Neural cell (in vitro differentiated cells): ENCODE data around the gene ACTR3C. TPM values are rescaled to one million over a fixed set of nuclear protein-coding genes. Genes with fewer than 3 reads are reported as not detected.

Experiments used
- H2AFZ ChIP-seq: fragments of 200-600, 300-800 bp; sonication (generic), shearing (Covaris generic); 2 replicates; pipeline ENCODE4 v1.6.0; 2014; ENCODE audit warnings: low read depth, mild to moderate bottlenecking, antibody characterized with exemption, low read length, moderate library complexity
- H3F3A ChIP-seq: fragments of 200-600 bp; shearing (Covaris generic); 2 replicates; pipeline ENCODE4 v1.6.1; 2016; ENCODE audit warnings: mild to moderate bottlenecking, moderate library complexity, mixed read lengths, antibody characterized with exemption, low read length; ENCODE audit not compliant: insufficient read depth, poor library complexity, severe bottlenecking
- H3K27ac ChIP-seq: fragments of 200-600, 300-800 bp; sonication (generic), shearing (Covaris generic); 2 replicates; pipeline ENCODE4 v1.5.1; 2014; ENCODE audit warnings: mild to moderate bottlenecking, low read length, moderate library complexity
- H3K27me3 ChIP-seq: fragments of 300-800, 200-600 bp; sonication (generic), shearing (Covaris generic); 2 replicates; pipeline ENCODE4 v1.6.0; 2014; ENCODE audit warnings: mild to moderate bottlenecking, low read depth, low read length, moderate library complexity; ENCODE audit not compliant: insufficient read depth
- H3K36me3 ChIP-seq: fragments of 300-800, 200-600 bp; sonication (generic), shearing (Covaris generic); 2 replicates; pipeline ENCODE4 v1.5.1; 2014; ENCODE audit warnings: mild to moderate bottlenecking, antibody characterized with exemption, low read length, moderate library complexity; ENCODE audit not compliant: insufficient read depth
- H3K4me2 ChIP-seq: fragments of 300-800, 200-600 bp; sonication (generic), shearing (Covaris generic); 2 replicates; pipeline ENCODE4 v1.6.0; 2014; ENCODE audit warnings: mild to moderate bottlenecking, low read length
- H3K4me3 ChIP-seq: fragments of 300-800, 200-600 bp; sonication (generic), shearing (Covaris generic); 2 replicates; pipeline ENCODE4 v1.5.1; 2014; ENCODE audit warnings: mild to moderate bottlenecking, low read length, moderate library complexity
- H3K79me2 ChIP-seq: fragments of 200-600 bp; shearing (Covaris generic); replicated peaks from 2 replicates; pipeline ENCODE4 v1.6.0; 2014; ENCODE audit warnings: mild to moderate bottlenecking, low read length, moderate library complexity; ENCODE audit not compliant: insufficient read depth
- H3K9ac ChIP-seq: fragments of 300-800, 200-600 bp; sonication (generic), shearing (Covaris generic); 2 replicates; pipeline ENCODE4 v1.6.1; 2016; ENCODE audit warnings: mild to moderate bottlenecking, low read length, mixed read lengths
- H3K9me2 ChIP-seq: fragments of 200-600 bp; shearing (Covaris generic); 2 replicates; pipeline ENCODE4 v1.6.1; 2016; ENCODE audit warnings: mild to moderate bottlenecking, low read length, mixed read lengths; ENCODE audit not compliant: insufficient read depth
- H3K9me3 ChIP-seq: fragments of 200-600, 300-800 bp; sonication (generic), shearing (Covaris generic); 2 replicates; pipeline ENCODE4 v1.6.1; 2016; ENCODE audit warnings: mild to moderate bottlenecking, mixed run types, low read length, moderate library complexity, mixed read lengths
- H4K20me1 ChIP-seq: fragments of 200-600 bp; shearing (Covaris generic); 2 replicates; pipeline ENCODE4 v1.6.1; 2016; ENCODE audit warnings: mild to moderate bottlenecking, mixed run types; ENCODE audit not compliant: insufficient read depth
- EP300 ChIP-seq: fragments of 450-650 bp; conservative IDR thresholded peaks from 2 replicates; pipeline ENCODE4 v1.6.1; 2014; ENCODE audit warnings: antibody characterized with exemption, mild to moderate bottlenecking, moderate library complexity; ENCODE audit not compliant: poor library complexity, severe bottlenecking
- EZH2 ChIP-seq: fragments of 200-600, 300-800 bp; shearing (Covaris generic), sonication (generic); IDR thresholded peaks from 2 replicates; pipeline ENCODE4 v1.6.1; 2014; ENCODE audit warnings: antibody characterized with exemption, low read length, borderline replicate concordance, mild to moderate bottlenecking; ENCODE audit not compliant: insufficient read depth, poor library complexity, severe bottlenecking
- MXI1 ChIP-seq: fragments of 450-650 bp; conservative IDR thresholded peaks from 2 replicates; pipeline ENCODE4 v1.6.1; 2014; ENCODE audit warnings: antibody characterized with exemption, mild to moderate bottlenecking; ENCODE audit not compliant: poor library complexity, severe bottlenecking
- POLR2AphosphoS5 ChIP-seq: IDR thresholded peaks from 2 replicates; pipeline ENCODE4 v1.6.1; 2012
- RAD21 ChIP-seq: fragments of 450-650 bp; conservative IDR thresholded peaks from 2 replicates; pipeline ENCODE4 v1.6.1; 2014; ENCODE audit warnings: antibody characterized with exemption, mild to moderate bottlenecking, moderate library complexity
- SMC3 ChIP-seq: fragments of 450-650 bp; conservative IDR thresholded peaks from 2 replicates; pipeline ENCODE4 v1.6.1; 2014; ENCODE audit warnings: antibody characterized with exemption, mild to moderate bottlenecking, moderate library complexity; ENCODE audit not compliant: poor library complexity
- TAF1 ChIP-seq: IDR thresholded peaks from 2 replicates; pipeline ENCODE4 v1.6.1; 2012; ENCODE audit warnings: low read depth
- polyA plus RNA-seq: library from polyadenylated mRNA; depleted of rRNA; stranded (reverse); fragments of >200 nt; gene quantifications from 2 replicates; pipeline ENCODE4 v1.2.3, GENCODE V29; 2014
- TF ChIP-seq, protein P1 (sequence below): fragments of 450-650 bp; IDR thresholded peaks from 2 replicates; pipeline ENCODE4 v1.5.1; 2014; ENCODE audit warnings: antibody characterized with exemption, mild to moderate bottlenecking, moderate library complexity; ENCODE audit not compliant: poor library complexity, severe bottlenecking
- TF ChIP-seq, protein P2 (sequence below): IDR thresholded peaks from 2 replicates; pipeline ENCODE4 v1.6.1; 2012; ENCODE audit warnings: borderline replicate concordance

ACTR3C gene
- polyA plus RNA-seq, 1 donor from 2014 or later = not detected

DNA sequence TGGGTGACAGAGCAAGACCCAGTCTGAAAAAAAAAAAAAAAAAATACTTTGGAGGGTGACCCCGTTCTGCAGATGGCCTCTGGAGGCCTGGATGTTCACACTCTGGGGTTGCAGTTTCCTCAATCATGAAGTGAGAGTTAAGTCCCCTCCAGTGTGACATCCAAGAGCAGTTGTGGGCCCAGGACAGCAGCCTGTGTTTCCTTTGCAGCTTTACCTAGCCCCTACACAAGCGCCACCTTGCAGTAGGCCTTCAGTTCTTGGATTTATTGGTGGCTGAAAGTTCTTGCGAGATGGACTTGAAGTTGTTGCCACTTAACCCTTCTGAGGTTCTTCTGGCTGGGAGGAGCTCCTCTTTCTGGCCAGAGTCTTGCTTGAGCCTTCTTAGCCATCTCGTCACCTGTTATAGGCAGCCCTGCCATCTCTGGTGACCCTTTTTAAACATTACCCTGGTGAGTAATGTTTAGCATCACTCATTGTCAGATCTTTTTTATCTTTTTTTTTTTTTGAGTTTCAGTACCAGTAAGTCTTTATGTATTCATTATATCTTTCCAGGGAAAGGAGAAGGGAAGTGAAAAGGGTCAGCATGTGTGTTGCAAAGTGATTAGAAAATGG lies 3.4 kb upstream of the ACTR3C start:
- Histone ChIP-seq H3K27ac (no peak overlapping the region), H4K20me1 (no peaks in the 10 kb centered on the region), H3K9me2 (no peaks in the 10 kb centered on the region), H3F3A (no peaks in the 10 kb centered on the region), H3K4me2 (no peak overlapping the region), H3K27me3 (no peaks in the 10 kb centered on the region), H3K79me2 (no peaks in the 10 kb centered on the region), H3K9me3 (no peaks in the 10 kb centered on the region), H3K4me3 (no peak overlapping the region), H2AFZ (no peak overlapping the region), H3K36me3 (no peaks in the 10 kb centered on the region), H3K9ac (no peak overlapping the region)
- TF ChIP-seq SMC3 (no peak), TAF1 (no peak), POLR2AphosphoS5 (no peak), EP300 (no peak), RAD21 (no peak), MXI1 (no peak), EZH2 (no peak)
- TF ChIP-seq, protein P1, sequence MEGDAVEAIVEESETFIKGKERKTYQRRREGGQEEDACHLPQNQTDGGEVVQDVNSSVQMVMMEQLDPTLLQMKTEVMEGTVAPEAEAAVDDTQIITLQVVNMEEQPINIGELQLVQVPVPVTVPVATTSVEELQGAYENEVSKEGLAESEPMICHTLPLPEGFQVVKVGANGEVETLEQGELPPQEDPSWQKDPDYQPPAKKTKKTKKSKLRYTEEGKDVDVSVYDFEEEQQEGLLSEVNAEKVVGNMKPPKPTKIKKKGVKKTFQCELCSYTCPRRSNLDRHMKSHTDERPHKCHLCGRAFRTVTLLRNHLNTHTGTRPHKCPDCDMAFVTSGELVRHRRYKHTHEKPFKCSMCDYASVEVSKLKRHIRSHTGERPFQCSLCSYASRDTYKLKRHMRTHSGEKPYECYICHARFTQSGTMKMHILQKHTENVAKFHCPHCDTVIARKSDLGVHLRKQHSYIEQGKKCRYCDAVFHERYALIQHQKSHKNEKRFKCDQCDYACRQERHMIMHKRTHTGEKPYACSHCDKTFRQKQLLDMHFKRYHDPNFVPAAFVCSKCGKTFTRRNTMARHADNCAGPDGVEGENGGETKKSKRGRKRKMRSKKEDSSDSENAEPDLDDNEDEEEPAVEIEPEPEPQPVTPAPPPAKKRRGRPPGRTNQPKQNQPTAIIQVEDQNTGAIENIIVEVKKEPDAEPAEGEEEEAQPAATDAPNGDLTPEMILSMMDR = no peak
- TF ChIP-seq, protein P2, sequence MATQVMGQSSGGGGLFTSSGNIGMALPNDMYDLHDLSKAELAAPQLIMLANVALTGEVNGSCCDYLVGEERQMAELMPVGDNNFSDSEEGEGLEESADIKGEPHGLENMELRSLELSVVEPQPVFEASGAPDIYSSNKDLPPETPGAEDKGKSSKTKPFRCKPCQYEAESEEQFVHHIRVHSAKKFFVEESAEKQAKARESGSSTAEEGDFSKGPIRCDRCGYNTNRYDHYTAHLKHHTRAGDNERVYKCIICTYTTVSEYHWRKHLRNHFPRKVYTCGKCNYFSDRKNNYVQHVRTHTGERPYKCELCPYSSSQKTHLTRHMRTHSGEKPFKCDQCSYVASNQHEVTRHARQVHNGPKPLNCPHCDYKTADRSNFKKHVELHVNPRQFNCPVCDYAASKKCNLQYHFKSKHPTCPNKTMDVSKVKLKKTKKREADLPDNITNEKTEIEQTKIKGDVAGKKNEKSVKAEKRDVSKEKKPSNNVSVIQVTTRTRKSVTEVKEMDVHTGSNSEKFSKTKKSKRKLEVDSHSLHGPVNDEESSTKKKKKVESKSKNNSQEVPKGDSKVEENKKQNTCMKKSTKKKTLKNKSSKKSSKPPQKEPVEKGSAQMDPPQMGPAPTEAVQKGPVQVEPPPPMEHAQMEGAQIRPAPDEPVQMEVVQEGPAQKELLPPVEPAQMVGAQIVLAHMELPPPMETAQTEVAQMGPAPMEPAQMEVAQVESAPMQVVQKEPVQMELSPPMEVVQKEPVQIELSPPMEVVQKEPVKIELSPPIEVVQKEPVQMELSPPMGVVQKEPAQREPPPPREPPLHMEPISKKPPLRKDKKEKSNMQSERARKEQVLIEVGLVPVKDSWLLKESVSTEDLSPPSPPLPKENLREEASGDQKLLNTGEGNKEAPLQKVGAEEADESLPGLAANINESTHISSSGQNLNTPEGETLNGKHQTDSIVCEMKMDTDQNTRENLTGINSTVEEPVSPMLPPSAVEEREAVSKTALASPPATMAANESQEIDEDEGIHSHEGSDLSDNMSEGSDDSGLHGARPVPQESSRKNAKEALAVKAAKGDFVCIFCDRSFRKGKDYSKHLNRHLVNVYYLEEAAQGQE = no peak

DNA sequence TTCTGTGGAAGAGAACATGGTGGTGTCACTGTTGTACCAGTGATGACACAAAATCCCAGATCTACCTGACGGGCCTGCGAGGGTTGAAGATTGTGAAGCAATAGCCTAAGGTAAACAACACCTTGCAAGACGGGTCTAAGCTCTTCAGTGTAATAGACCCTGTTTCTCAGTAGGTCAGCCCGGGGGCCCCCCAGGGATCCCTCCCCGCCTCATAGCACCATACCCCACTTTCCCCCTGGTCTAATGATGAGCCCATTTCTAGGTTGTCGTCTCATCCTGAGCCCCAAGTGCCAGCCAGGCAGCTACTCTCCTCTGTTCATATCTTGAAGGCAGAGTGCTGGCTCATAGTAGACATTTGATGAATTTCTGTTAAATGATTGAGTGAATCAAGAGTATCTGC lies 2.6 kb upstream of the ACTR3C start:
- H3K36me3 ChIP-seq = no peaks in the 10 kb centered on the region
- no peak overlapping the region for H3K4me2 ChIP-seq
- no peaks in the 10 kb centered on the region for H3K27me3 ChIP-seq
- H3F3A ChIP-seq = no peaks in the 10 kb centered on the region
- no peaks in the 10 kb centered on the region for H3K9me3 ChIP-seq
- H4K20me1 ChIP-seq = no peaks in the 10 kb centered on the region
- H3K9me2 ChIP-seq = no peaks in the 10 kb centered on the region
- TF ChIP-seq POLR2AphosphoS5 (no peak), EP300 (no peak), MXI1 (no peak), SMC3 (no peak), TAF1 (no peak), EZH2 (no peak), RAD21 (no peak)
- TF ChIP-seq, protein P1 = no peak
- TF ChIP-seq, protein P2 = no peak
- no peak overlapping the region for H3K4me3 ChIP-seq
- no peaks in the 10 kb centered on the region for H3K79me2 ChIP-seq
- H3K27ac ChIP-seq = no peak overlapping the region
- H3K9ac ChIP-seq = no peak overlapping the region
- H2AFZ ChIP-seq = no peak overlapping the region
